ENCODE results near the gene TNFRSF9.

Gene TNFRSF9

DNA sequence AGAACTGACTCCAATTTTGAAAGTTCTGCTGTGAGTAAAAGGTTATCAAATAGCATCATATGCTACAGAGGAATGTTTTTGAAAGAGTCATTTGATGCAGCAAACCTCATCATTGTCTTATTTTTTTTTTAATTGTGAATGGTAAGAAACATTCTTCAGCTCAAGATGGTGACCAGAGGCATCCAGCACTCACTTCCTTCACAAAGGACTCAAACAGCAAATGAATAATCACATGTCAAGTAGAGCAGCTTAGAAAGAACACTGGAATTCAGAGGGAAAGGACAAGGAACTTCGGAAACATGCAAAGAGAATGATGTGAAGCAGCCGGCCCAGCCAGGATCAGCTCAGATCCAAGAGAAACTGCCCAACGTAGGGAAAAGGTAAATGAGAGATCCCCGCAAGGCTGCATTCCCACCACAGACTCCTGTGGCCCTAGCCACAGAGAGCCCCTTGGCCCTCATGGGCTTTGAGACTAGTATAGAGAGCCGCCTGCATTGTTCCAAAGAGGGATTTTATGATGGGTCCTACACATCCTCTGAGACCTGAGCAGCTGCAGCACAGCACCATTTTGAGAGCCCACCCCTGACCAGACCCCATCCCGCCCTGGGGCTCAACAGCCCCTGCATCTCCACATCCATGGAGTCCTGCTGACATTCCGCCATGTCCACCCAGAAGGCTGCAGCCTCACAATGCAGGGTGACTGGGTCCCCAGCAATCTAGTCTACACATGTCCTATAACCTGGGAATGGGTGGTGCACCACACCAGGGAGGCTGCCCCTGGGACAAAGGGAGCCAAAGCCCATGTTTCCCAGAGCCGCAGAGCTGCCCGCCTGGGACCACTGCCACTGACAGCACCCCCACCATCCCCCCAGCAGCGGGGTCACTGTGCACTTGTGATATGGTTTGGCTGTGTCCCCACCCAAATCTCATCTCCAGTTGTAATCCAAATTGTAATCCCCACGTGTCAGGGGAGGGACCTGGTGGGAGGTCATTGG is 66.5 kb downstream of the TNFRSF9 start:
- no peak for DNase-seq (ENCODE audit: low read depth in 3 of 3)

GRCh38 chr1:7871136-7871535 is 69.5 kb downstream of the TNFRSF9 start:
- no peak for DNase-seq (ENCODE audit: low read depth in 3 of 3)

DNA sequence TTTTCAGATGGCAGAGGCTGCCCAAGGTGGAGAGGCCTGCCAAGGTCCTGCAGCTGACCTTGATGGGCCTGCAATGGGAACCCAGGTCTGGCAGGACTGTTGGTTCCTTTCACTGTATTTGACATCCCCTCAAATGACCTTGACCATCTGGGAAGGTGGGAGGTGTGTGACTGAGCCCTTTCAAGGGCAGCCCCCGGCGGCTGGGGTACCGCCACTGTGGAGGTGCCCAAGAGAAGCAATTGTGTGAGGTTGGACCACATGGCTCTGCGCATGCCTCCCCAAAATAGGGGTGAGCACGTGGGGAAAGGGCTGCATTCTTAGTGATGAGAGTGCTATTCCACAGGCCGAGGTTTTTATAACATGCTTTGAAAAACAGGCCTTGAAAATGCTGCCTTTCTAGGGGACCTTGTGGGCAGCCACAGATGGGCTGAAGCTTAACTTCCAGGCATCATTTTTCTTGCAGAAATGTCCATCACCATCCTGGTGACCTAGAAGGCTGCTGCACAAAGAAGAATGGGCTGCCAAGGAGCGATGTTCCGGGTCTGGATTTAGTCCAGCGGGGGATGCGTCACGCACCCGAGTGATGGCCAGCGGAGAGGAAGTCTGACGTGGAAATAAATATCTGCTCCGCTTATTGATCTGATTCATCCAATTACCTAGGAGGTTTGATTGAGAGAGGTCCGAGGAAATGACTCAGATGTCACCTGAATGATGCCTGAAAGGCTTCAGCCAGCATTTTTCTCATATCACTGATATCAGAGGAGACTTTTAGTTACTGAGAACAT is 71.3 kb downstream of the TNFRSF9 start:
- DNase-seq (ENCODE audit: low read depth in 3 of 3), result no peak

DNA sequence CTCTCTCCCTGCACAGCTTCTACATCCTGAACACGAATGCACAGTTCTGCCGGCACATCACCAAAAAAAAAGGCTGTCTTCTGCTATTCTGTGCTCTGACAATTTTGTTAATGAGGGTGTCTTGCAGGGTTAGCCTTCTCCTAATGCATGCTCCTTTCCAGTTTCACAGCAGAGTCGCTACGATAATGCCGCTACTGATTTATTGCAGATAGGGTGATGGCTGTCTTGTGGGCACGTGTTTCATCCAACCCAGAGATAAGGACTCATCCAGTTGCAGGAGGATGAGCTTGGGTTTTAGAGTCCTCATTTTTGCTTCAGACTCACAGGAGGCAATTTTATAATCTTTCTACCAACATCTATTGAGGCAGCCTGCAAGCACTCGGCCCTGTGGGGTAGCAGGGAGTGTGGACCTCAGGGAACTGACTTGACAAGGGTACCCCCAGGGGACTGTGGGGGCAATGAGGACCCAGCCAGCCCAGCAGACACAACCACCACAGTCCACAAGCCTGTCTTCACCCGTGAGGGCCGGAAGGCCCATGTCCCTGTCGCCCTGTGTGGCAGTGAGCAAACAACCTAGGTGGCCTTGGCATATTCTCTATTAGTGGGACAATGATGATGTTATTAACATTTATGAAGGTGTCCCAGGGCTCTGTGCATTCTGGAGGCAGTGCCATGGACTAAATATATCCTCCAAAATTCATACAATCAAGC is 72.4 kb downstream of the TNFRSF9 start:
- DNase-seq (ENCODE audit: low read depth in 3 of 3), result no peak

DNA sequence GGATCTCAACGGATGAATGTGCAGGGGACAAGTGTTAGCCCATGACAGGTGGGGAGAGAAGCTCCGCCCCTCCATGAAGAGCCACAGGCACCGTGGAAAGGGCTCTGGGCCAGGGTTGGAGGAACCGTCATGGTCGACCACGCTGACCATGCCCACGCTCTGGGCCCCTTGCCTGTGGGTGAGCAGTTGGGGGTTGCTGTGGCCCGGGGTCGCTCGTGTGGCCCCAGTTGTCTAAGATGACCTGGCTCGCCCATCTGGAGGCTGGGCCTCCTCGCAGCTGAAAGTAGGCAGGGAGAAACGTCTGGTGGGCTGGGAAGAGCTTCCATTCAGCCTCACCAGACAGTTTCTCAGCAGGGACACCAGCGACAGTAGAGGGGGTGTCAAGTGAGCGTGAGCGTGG is 74.7 kb downstream of the TNFRSF9 start:
- no peak for DNase-seq (ENCODE audit: low read depth in 3 of 3)

Data from stimulated activated CD4-positive, alpha-beta T cell treated with anti-CD3 and anti-CD28 coated beads, TNF-alpha, amount 100 ng/mL, for 4 hours (primary cell).